ENCODE results near the gene SLC25A51. TPM values are rescaled to one million over a fixed set of nuclear protein-coding genes. Genes with fewer than 3 reads are reported as not detected.
A peak's percentile ranks its signal among the peaks of the same experiment; 100 is the strongest.

SLC25A51 gene, protein sequence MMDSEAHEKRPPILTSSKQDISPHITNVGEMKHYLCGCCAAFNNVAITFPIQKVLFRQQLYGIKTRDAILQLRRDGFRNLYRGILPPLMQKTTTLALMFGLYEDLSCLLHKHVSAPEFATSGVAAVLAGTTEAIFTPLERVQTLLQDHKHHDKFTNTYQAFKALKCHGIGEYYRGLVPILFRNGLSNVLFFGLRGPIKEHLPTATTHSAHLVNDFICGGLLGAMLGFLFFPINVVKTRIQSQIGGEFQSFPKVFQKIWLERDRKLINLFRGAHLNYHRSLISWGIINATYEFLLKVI
- 12.2 and 12.4 TPM in 2 replicates for polyA plus RNA-seq (2013)

DNA sequence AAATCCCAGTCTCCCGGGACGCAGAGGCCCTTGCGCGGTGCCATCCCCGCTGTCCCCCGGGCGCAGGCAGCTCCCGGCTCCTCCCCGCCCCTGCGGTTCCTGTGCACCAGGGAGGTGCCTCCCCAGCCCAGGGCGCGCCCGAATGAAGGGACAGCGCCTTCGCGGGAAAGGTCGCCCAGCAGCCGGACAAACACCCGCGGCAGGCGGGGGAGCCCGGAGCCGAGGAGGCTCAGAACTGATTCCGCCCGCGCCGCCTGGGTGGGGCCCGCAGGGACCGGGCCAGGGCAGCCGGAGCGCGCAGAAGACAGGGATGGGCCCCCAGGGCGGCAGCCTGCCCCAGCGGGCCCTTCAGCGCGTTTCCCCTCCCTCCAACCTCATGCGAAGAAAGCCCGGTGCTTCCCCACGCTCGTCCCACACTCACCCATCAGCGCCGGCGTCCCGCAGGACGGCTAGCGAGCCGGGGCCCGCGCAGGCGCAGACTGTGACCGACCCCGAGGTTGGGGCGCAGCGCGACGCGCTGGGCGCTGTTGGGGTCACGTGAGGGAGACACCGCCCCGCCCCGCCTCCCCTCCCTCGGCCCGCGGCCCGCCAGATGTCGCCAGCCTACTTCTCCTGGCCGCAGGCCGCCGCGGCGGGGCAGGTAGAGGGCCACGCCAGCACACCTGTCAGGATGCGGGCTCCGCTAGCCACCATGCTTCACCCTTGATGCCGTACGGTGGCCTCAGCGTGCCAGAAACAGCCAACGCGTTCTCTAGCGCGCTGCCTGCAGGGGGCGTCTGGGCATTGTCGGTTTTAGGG, at the start of gene SLC25A51:
SLC25A51 (minus strand) TSS at position 481 of the 798 bp plus-strand sequence. CDS start 15,577 bp downstream, outside the sequence.
- peak within 1 kb of the TSS; percentile 92 for H3K4me3 ChIP-seq (ENCODE audit: low read depth, low read length)
- peak; percentile 97 to 99 for DNase-seq
- no peak within 1 kb of the TSS for H3K23ac ChIP-seq (ENCODE audit: low read length)
- peak within 1 kb of the TSS; percentile 92 for H3K4me2 ChIP-seq (ENCODE audit: low read length)
- H3K27me3 ChIP-seq (ENCODE audit: insufficient read depth, low read length): no peaks in the 10 kb centered on the region
- peak within 1 kb of the TSS; percentile 68 for H4K91ac ChIP-seq (ENCODE audit: low read depth, low read length)
- peaks cover 4% of the 10 kb centered on the region for H3K79me2 ChIP-seq (ENCODE audit: control insufficient read depth, insufficient read depth, low read length, poor library complexity)
- H3K36me3 ChIP-seq (ENCODE audit: control insufficient read depth in 1 of 2, insufficient read depth in 2 of 2, low read length in 2 of 2): peaks cover 3 to 5% of the 10 kb centered on the region in 2 experiments
- H3K14ac ChIP-seq (ENCODE audit: low read length): peak within 1 kb of the TSS; percentile 64
- H3K79me1 ChIP-seq (ENCODE audit: low read length): peaks cover 8% of the 10 kb centered on the region
- H3K9me3 ChIP-seq (ENCODE audit: insufficient read depth, low read depth, low read length): no peaks in the 10 kb centered on the region
- H3K9ac ChIP-seq (ENCODE audit: low read length): peak within 1 kb of the TSS; percentile 88
- H4K8ac ChIP-seq (ENCODE audit: low read depth, low read length): peak within 1 kb of the TSS; percentile 77
- H3K4me1 ChIP-seq (ENCODE audit: control insufficient read depth in 1 of 2, insufficient read depth in 2 of 2, low read length in 2 of 2): peaks cover 11 to 16% of the 10 kb centered on the region in 2 experiments
- H3K27ac ChIP-seq (ENCODE audit: low read depth, low read length): peak within 1 kb of the TSS; percentile 55
- H3K4ac ChIP-seq (ENCODE audit: low read depth, low read length): peak within 1 kb of the TSS; percentile 17
- peak within 1 kb of the TSS; percentile 63 for H2AFZ ChIP-seq (ENCODE audit: insufficient read depth, low read length, poor library complexity)
- H2BK120ac ChIP-seq (ENCODE audit: insufficient read depth, low read length, poor library complexity): peak within 1 kb of the TSS; percentile 37
- peak within 1 kb of the TSS; percentile 13 for H2AK5ac ChIP-seq (ENCODE audit: low read length)
- H2BK5ac ChIP-seq (ENCODE audit: low read depth, low read length, poor library complexity): peak within 1 kb of the TSS; percentile 29
- H2BK12ac ChIP-seq (ENCODE audit: low read length): peak within 1 kb of the TSS; percentile 25
- peak within 1 kb of the TSS; percentile 31 for H4K12ac ChIP-seq (ENCODE audit: low read depth, low read length)
- WGBS (ENCODE audit: extremely low coverage, insufficient coverage, insufficient read length): no CpG with 5 or more reads among the region's 84 CpGs
- peak within 1 kb of the TSS; percentile 34 for H3K18ac ChIP-seq (ENCODE audit: low read length)

DNA sequence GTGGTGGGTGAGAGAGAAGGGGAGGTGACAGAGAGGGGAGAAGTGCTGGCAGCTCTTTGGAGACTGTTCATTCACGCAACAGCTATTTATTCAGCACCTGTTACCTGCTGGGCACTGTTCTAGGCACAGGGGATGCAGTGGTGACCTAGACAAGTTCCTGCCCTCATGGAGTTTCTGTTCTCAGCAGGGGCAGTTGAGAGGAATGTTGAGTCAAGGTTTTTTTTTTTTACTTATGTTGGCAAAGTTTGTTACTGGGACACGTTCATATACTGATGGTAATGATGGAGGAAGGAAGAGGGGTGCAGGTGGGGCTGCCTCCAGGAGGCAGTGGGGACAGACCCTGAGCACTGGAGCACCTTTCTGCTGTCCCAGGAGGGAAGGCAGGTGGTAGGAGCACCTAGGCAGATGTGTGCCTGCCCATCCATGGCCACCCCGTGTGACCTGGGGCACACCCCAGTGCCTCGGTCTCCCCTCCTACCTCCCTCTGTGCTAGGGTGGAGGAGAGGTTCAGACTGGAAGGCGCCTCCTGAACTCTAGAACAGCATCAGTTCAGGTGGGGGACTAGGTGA, 49.4 kb upstream of the SLC25A51 start:
- Histone ChIP-seq H2AFZ (ENCODE audit: insufficient read depth, low read length, poor library complexity) (no peak overlapping the region), H2BK5ac (ENCODE audit: low read depth, low read length, poor library complexity) (no peak overlapping the region), H2BK120ac (ENCODE audit: insufficient read depth, low read length, poor library complexity) (no peak overlapping the region), H3K79me1 (ENCODE audit: low read length) (peaks cover 2% of the 10 kb centered on the region), H3K9ac (ENCODE audit: low read length) (no peak overlapping the region), H3K23ac (ENCODE audit: low read length) (no peak overlapping the region), H3K14ac (ENCODE audit: low read length) (no peak overlapping the region), H3K4me1 (ENCODE audit: control insufficient read depth in 1 of 2, insufficient read depth in 2 of 2, low read length in 2 of 2) (peaks cover 4 to 20% of the 10 kb centered on the region in 2 experiments), H3K27ac (ENCODE audit: low read depth, low read length) (no peak overlapping the region), H3K4me2 (ENCODE audit: low read length) (no peak overlapping the region), H3K36me3 (ENCODE audit: control insufficient read depth in 1 of 2, insufficient read depth in 2 of 2, low read length in 2 of 2) (peaks cover 59 to 74% of the 10 kb centered on the region in 2 experiments), H3K27me3 (ENCODE audit: insufficient read depth, low read length) (no peaks in the 10 kb centered on the region), H3K4me3 (ENCODE audit: low read depth, low read length) (no peak overlapping the region), H4K12ac (ENCODE audit: low read depth, low read length) (no peak overlapping the region), H2BK12ac (ENCODE audit: low read length) (no peak overlapping the region), H3K18ac (ENCODE audit: low read length) (peak overlapping the region; percentile 5), H4K91ac (ENCODE audit: low read depth, low read length) (no peak overlapping the region), H3K9me3 (ENCODE audit: insufficient read depth, low read depth, low read length) (peaks cover 2% of the 10 kb centered on the region), H4K8ac (ENCODE audit: low read depth, low read length) (no peak overlapping the region), H3K79me2 (ENCODE audit: control insufficient read depth, insufficient read depth, low read length, poor library complexity) (no peaks in the 10 kb centered on the region), H2AK5ac (ENCODE audit: low read length) (no peak overlapping the region), H3K4ac (ENCODE audit: low read depth, low read length) (no peak overlapping the region)
- no CpG with 5 or more reads among the region's 5 CpGs for WGBS (ENCODE audit: extremely low coverage, insufficient coverage, insufficient read length)
- no peak for DNase-seq

DNA sequence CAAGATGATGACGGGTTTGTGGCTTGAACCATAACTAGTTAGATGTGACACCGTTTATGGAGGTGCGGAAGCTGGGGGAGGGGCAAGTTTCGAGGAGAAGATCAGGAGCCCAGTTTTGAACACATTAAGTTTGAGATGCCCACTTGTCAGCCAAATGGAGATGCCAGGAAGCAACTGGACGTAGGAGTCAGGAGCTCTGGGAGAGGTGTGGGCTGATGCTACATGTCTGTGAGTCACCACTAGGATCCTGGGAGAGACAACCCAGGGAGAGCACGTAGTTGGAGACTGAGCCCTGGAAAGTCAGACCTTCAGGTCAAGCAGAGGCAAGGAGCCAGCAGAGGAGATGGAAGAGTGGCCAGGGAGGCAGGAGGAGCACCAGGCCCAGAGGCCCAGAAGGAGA, 48.8 kb upstream of the SLC25A51 start:
- Histone ChIP-seq H3K27ac (ENCODE audit: low read depth, low read length) (no peak overlapping the region), H3K4me1 (ENCODE audit: control insufficient read depth in 1 of 2, insufficient read depth in 2 of 2, low read length in 2 of 2) (peaks cover 4 to 23% of the 10 kb centered on the region in 2 experiments), H3K27me3 (ENCODE audit: insufficient read depth, low read length) (no peaks in the 10 kb centered on the region), H3K4ac (ENCODE audit: low read depth, low read length) (no peak overlapping the region), H2BK12ac (ENCODE audit: low read length) (no peak overlapping the region), H3K4me3 (ENCODE audit: low read depth, low read length) (no peak overlapping the region), H3K23ac (ENCODE audit: low read length) (no peak overlapping the region), H4K91ac (ENCODE audit: low read depth, low read length) (no peak overlapping the region), H3K18ac (ENCODE audit: low read length) (no peak overlapping the region), H3K14ac (ENCODE audit: low read length) (no peak overlapping the region), H4K12ac (ENCODE audit: low read depth, low read length) (no peak overlapping the region), H3K79me2 (ENCODE audit: control insufficient read depth, insufficient read depth, low read length, poor library complexity) (no peaks in the 10 kb centered on the region), H2AK5ac (ENCODE audit: low read length) (no peak overlapping the region), H3K79me1 (ENCODE audit: low read length) (peaks cover 2% of the 10 kb centered on the region), H3K36me3 (ENCODE audit: control insufficient read depth in 1 of 2, insufficient read depth in 2 of 2, low read length in 2 of 2) (peaks cover 62 to 75% of the 10 kb centered on the region in 2 experiments), H2BK120ac (ENCODE audit: insufficient read depth, low read length, poor library complexity) (no peak overlapping the region), H3K9ac (ENCODE audit: low read length) (no peak overlapping the region), H2AFZ (ENCODE audit: insufficient read depth, low read length, poor library complexity) (no peak overlapping the region), H3K9me3 (ENCODE audit: insufficient read depth, low read depth, low read length) (peaks cover 4% of the 10 kb centered on the region), H3K4me2 (ENCODE audit: low read length) (no peak overlapping the region), H2BK5ac (ENCODE audit: low read depth, low read length, poor library complexity) (no peak overlapping the region), H4K8ac (ENCODE audit: low read depth, low read length) (no peak overlapping the region)
- WGBS (ENCODE audit: extremely low coverage, insufficient coverage, insufficient read length): no CpG with 5 or more reads among the region's 6 CpGs
- no peak for DNase-seq

DNA sequence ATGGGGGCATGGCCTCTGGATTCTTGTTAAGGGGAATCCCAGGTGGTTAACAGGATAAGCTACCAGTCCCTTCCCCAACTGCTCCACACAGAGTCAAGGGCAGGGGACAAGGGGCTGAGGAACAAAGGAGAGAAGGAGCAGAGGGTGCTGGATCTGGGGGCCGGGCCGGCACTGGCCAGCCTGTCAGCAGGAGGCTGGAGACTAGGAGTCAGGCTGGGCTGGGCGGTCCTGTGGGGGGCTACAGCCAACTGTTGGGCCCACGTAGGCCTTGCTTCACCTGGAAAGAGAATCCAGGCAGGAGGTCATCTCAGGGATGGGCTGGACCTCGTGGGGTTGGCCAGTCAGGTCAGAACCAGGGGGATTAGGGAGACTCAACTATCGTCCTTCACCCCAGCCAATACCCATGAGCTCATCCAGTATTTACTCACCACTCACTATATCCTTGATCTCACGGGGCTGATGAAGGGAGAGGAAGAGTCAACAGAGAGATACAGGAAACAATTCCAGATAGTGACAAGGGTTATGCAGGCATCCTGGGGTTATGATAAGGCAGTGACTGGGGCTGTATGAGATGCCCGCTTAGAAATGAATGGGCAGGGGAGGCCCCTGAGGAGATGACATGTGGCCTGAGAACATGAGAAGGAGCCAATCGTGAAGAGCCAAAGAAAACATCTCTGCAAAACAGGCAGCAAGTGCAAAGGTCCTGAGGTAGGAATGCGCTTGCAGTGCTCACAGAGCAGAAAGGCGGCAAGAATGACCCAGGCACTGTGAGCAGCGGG, 47.9 kb upstream of the SLC25A51 start:
- H3K27me3 ChIP-seq (ENCODE audit: insufficient read depth, low read length): no peaks in the 10 kb centered on the region
- no peaks in the 10 kb centered on the region for H3K79me2 ChIP-seq (ENCODE audit: control insufficient read depth, insufficient read depth, low read length, poor library complexity)
- no peak overlapping the region for H2BK5ac ChIP-seq (ENCODE audit: low read depth, low read length, poor library complexity)
- no peak overlapping the region for H4K12ac ChIP-seq (ENCODE audit: low read depth, low read length)
- H2AFZ ChIP-seq (ENCODE audit: insufficient read depth, low read length, poor library complexity): no peak overlapping the region
- H3K27ac ChIP-seq (ENCODE audit: low read depth, low read length): no peak overlapping the region
- H3K4me3 ChIP-seq (ENCODE audit: low read depth, low read length): no peak overlapping the region
- peaks cover 2% of the 10 kb centered on the region for H3K79me1 ChIP-seq (ENCODE audit: low read length)
- H3K9me3 ChIP-seq (ENCODE audit: insufficient read depth, low read depth, low read length): peaks cover 4% of the 10 kb centered on the region
- H4K8ac ChIP-seq (ENCODE audit: low read depth, low read length): no peak overlapping the region
- H2BK12ac ChIP-seq (ENCODE audit: low read length): no peak overlapping the region
- no CpG with 5 or more reads among the region's 12 CpGs for WGBS (ENCODE audit: extremely low coverage, insufficient coverage, insufficient read length)
- H3K36me3 ChIP-seq (ENCODE audit: control insufficient read depth in 1 of 2, insufficient read depth in 2 of 2, low read length in 2 of 2): peaks cover 68 to 84% of the 10 kb centered on the region in 2 experiments
- H3K4me1 ChIP-seq (ENCODE audit: control insufficient read depth in 1 of 2, insufficient read depth in 2 of 2, low read length in 2 of 2): peaks cover 10 to 30% of the 10 kb centered on the region in 2 experiments
- H3K18ac ChIP-seq (ENCODE audit: low read length): no peak overlapping the region
- no peak overlapping the region for H3K14ac ChIP-seq (ENCODE audit: low read length)
- H2AK5ac ChIP-seq (ENCODE audit: low read length): no peak overlapping the region
- DNase-seq: no peak
- H4K91ac ChIP-seq (ENCODE audit: low read depth, low read length): no peak overlapping the region
- no peak overlapping the region for H2BK120ac ChIP-seq (ENCODE audit: insufficient read depth, low read length, poor library complexity)
- H3K23ac ChIP-seq (ENCODE audit: low read length): no peak overlapping the region
- no peak overlapping the region for H3K9ac ChIP-seq (ENCODE audit: low read length)
- no peak overlapping the region for H3K4ac ChIP-seq (ENCODE audit: low read depth, low read length)
- no peak overlapping the region for H3K4me2 ChIP-seq (ENCODE audit: low read length)

Data from trophoblast cell (in vitro differentiated cells and primary cell).